Fibroblast of skin of left quadriceps (primary cell): Measurements from ENCODE around the gene TPPP2.

Experiments
- DNase-seq, 2 experiments: peaks; one replicate each; pipeline ENCODE4 v3.0.0-alpha.2; 2013; ENCODE audit warnings: low read depth in 2 of 2

TPPP2 gene

GRCh38 chr14:21075719-21076437 lies 45.9 kb downstream of the TPPP2 start:
- DNase-seq = no peak

DNA sequence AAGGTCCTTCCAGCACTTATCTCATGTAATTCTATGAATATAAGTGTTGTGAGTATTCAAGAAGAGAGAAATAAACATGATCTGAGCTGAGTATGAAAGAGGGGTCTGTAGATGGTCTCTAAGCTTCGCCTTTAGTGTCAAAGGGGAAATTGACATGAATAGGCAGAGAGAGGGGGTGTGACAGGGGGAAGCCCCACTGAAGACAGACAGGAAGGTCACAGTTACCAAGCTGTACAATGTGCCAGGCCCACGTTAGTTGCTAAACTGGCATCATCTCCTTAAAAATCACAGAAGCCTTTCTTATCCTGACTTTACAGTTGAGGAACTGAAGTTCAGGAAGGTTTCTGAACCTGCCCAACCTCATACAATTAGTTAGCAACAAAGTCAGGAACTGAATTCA lies 47.7 kb downstream of the TPPP2 start:
- no peak for DNase-seq

DNA sequence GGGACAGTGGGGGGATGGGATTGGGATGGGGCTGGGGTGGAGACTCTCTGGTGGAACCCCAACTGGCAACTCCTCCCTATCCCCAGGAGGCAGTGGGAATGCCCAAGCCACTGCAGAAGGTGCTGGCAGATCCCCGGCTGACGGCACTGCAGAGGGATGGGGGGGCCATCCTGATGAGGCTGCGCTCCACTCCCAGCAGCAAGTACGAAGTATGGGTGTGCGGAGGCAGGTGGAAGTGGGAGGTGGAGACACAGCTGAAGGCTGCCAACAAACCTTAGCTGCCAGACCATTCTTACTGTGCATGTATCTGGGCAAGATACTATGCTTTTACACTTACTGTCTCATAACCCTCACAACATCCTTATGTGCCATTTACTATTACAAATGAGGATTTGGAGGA lies 48.3 kb downstream of the TPPP2 start:
- DNase-seq = no peak

- DNase-seq = no peak
Measured at GRCh38 chr14:21078726-21079125, 48.7 kb downstream of the TPPP2 start.

DNA sequence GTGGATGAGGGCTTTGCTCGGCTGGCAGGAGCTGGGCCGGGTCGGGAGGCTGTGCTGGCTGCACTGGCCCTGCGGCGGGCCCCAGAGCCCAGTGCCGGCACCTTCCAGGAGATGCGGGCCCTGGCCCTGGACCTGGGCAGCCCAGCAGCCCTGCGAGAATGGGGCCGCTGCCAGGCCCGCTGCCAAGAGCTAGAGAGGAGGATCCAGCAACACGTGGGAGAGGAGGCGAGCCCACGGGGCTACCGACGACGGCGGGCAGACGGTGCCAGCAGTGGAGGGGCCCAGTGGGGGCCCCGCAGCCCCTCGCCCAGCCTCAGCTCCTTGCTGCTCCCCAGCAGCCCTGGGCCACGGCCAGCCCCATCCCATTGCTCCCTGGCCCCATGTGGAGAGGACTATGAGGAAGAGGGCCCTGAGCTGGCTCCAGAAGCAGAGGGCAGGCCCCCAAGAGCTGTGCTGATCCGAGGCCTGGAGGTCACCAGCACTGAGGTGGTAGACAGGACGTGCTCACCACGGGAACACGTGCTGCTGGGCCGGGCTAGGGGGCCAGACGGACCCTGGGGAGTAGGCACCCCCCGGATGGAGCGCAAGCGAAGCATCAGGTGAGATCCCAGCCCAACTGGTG lies 51.6 kb downstream of the TPPP2 start:
- no peak for DNase-seq
